MM.1S (cell line): ENCODE data around the gene RALY.
"Not testable (repeated sequence)": the region's sequence is repeated elsewhere in the genome, so short reads cannot be mapped to it uniquely, and the experiment has no call there.

Experiments used
- DNase-seq: peaks from one replicate; pipeline ENCODE4 v3.0.0-alpha.2; 2015
- H2AFZ ChIP-seq: fragments of 300-600 bp; sonication (generic); 2 replicates; pipeline ENCODE4 v1.6.0; 2016; ENCODE audit warnings: antibody characterized with exemption, low read length
- H3F3A ChIP-seq: fragments of 300-600 bp; sonication (generic); 2 replicates; pipeline ENCODE4 v1.6.1; 2016; ENCODE audit warnings: mild to moderate bottlenecking, antibody characterized with exemption, low read length, moderate library complexity, mixed read lengths; ENCODE audit not compliant: insufficient read depth
- H3K27ac ChIP-seq: fragments of 300-600 bp; sonication (generic); 2 replicates; pipeline ENCODE4 v1.5.1; 2016; ENCODE audit warnings: mild to moderate bottlenecking, low read length
- H3K27me3 ChIP-seq: fragments of 300-600 bp; sonication (generic); replicated peaks from 2 replicates; pipeline ENCODE4 v1.6.0; 2016; ENCODE audit warnings: low read length; ENCODE audit not compliant: insufficient read depth
- H3K36me3 ChIP-seq: fragments of 300-600 bp; sonication (generic); replicated peaks from 2 replicates; pipeline ENCODE4 v1.6.1; 2016; ENCODE audit warnings: mild to moderate bottlenecking, low read length, mixed read lengths; ENCODE audit not compliant: insufficient read depth
- H3K4me1 ChIP-seq: fragments of 300-600 bp; sonication (generic); 2 replicates; pipeline ENCODE4 v1.6.1; 2016; ENCODE audit warnings: low read length, mixed read lengths
- H3K4me2 ChIP-seq: fragments of 300-600 bp; sonication (generic); 2 replicates; pipeline ENCODE4 v1.6.0; 2016; ENCODE audit warnings: low read depth, low read length
- H3K4me3 ChIP-seq: fragments of 300-600 bp; sonication (generic); 2 replicates; pipeline ENCODE4 v1.5.1; 2016; ENCODE audit warnings: low read length, mixed read lengths
- H3K79me2 ChIP-seq: fragments of 300-600 bp; sonication (generic); 2 replicates; pipeline ENCODE4 v1.6.1; 2016; ENCODE audit warnings: mixed run types, low read length, mixed read lengths
- H3K9ac ChIP-seq: fragments of 300-600 bp; sonication (generic); 2 replicates; pipeline ENCODE4 v1.6.1; 2016; ENCODE audit warnings: low read length, mixed read lengths
- H3K9me2 ChIP-seq: fragments of 300-600 bp; sonication (generic); replicated peaks from 2 replicates; pipeline ENCODE4 v1.6.1; 2016; ENCODE audit warnings: mild to moderate bottlenecking, low read length, mixed read lengths; ENCODE audit not compliant: insufficient read depth
- H3K9me3 ChIP-seq: fragments of 300-600 bp; sonication (generic); replicated peaks from 2 replicates; pipeline ENCODE4 v1.6.1; 2016; ENCODE audit warnings: mild to moderate bottlenecking, low read length, mixed read lengths; ENCODE audit not compliant: insufficient read depth
- H4K20me1 ChIP-seq: fragments of 300-600 bp; sonication (generic); 2 replicates; pipeline ENCODE4 v1.6.1; 2016; ENCODE audit warnings: mild to moderate bottlenecking, low read length, moderate library complexity, mixed read lengths; ENCODE audit not compliant: insufficient read depth
- EZH2 ChIP-seq: fragments of 300-600 bp; sonication (generic); optimal IDR thresholded peaks from 2 replicates; pipeline ENCODE3; 2017; ENCODE audit warnings: low read depth, mild to moderate bottlenecking, antibody characterized with exemption, low read length, mixed read lengths
- EZH2phosphoT487 ChIP-seq: fragments of 300-600 bp; sonication (generic); IDR thresholded peaks from 2 replicates; pipeline ENCODE4 v1.6.1; 2018; ENCODE audit warnings: antibody characterized with exemption, low read length
- TF ChIP-seq, protein P1 (sequence below): fragments of 300-600 bp; sonication (generic); IDR thresholded peaks from 2 replicates; pipeline ENCODE4 v1.5.1; 2016; ENCODE audit warnings: antibody characterized with exemption, low read length, mixed read lengths

RALY gene

DNA sequence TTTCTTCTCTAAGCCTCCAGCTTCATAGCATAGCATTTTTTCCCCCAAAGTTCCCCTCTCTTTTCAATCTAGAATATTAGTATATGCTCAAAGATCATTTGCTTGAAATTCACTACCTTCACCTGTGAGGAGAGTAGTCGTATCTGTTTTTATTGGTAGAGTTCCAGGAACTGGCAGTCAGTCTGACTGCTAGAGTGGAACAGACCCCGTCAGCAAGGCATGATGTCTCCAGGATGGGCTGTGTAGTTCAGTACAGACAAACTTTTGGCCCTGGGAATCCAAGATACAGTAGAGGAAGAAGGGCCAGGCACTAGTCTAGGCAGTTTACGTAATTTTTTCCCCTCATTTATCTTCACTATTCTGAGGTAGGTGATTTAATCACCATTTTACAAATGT lies 29.1 kb downstream of the RALY start:
- H3K27me3 ChIP-seq, result no peaks in the 10 kb centered on the region
- DNase-seq, result no peak
- peak overlapping the region; percentile 80 for H3K27ac ChIP-seq
- H3K79me2 ChIP-seq, result peaks cover 99% of the 10 kb centered on the region
- TF ChIP-seq, protein P1, sequence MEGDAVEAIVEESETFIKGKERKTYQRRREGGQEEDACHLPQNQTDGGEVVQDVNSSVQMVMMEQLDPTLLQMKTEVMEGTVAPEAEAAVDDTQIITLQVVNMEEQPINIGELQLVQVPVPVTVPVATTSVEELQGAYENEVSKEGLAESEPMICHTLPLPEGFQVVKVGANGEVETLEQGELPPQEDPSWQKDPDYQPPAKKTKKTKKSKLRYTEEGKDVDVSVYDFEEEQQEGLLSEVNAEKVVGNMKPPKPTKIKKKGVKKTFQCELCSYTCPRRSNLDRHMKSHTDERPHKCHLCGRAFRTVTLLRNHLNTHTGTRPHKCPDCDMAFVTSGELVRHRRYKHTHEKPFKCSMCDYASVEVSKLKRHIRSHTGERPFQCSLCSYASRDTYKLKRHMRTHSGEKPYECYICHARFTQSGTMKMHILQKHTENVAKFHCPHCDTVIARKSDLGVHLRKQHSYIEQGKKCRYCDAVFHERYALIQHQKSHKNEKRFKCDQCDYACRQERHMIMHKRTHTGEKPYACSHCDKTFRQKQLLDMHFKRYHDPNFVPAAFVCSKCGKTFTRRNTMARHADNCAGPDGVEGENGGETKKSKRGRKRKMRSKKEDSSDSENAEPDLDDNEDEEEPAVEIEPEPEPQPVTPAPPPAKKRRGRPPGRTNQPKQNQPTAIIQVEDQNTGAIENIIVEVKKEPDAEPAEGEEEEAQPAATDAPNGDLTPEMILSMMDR, result no peak
- TF ChIP-seq EZH2 (no peak), EZH2phosphoT487 (no peak)
- peak overlapping the region; percentile 15 for H3K4me2 ChIP-seq
- H3K4me1 ChIP-seq, result peaks cover 65% of the 10 kb centered on the region
- H3F3A ChIP-seq, result peaks cover 39% of the 10 kb centered on the region
- H2AFZ ChIP-seq, result no peak overlapping the region
- H3K9me2 ChIP-seq, result no peaks in the 10 kb centered on the region
- H3K9ac ChIP-seq, result peak overlapping the region; percentile 15; the same call in 1 of the 2 replicates
- no peak overlapping the region for H3K4me3 ChIP-seq
- no peaks in the 10 kb centered on the region for H3K9me3 ChIP-seq
- no peaks in the 10 kb centered on the region for H3K36me3 ChIP-seq
- H4K20me1 ChIP-seq, result peaks cover 48% of the 10 kb centered on the region

- Histone ChIP-seq H3K4me3 (no peak overlapping the region), H3K27ac (peak overlapping the region; percentile 80; the same call in 1 of the 2 replicates), H3K4me2 (peak overlapping the region; percentile 18; the same call in 1 of the 2 replicates), H3K36me3 (no peaks in the 10 kb centered on the region), H3K27me3 (no peaks in the 10 kb centered on the region), H3F3A (peaks cover 38% of the 10 kb centered on the region), H3K79me2 (peaks cover 99% of the 10 kb centered on the region), H3K9me3 (no peaks in the 10 kb centered on the region), H3K9ac (no peak overlapping the region), H2AFZ (no peak overlapping the region), H4K20me1 (peaks cover 49% of the 10 kb centered on the region), H3K4me1 (peaks cover 55% of the 10 kb centered on the region), H3K9me2 (no peaks in the 10 kb centered on the region)
- DNase-seq, result no peak
- TF ChIP-seq EZH2phosphoT487 (no peak), EZH2 (no peak)
- TF ChIP-seq, protein P1, result no peak
Observed at GRCh38 chr20:34023937-34024722, 30.4 kb downstream of the RALY start.

- Histone ChIP-seq H3K27ac (peak overlapping the region; percentile 80; the same call in 1 of the 2 replicates), H3K4me3 (no peak overlapping the region), H4K20me1 (peaks cover 51% of the 10 kb centered on the region), H3K79me2 (peaks cover 98% of the 10 kb centered on the region), H3K4me2 (peak overlapping the region; percentile 18; the same call in 1 of the 2 replicates), H3K4me1 (peaks cover 51% of the 10 kb centered on the region), H3F3A (peaks cover 38% of the 10 kb centered on the region), H3K36me3 (no peaks in the 10 kb centered on the region), H3K9ac (no peak overlapping the region), H3K9me3 (no peaks in the 10 kb centered on the region), H3K27me3 (no peaks in the 10 kb centered on the region), H2AFZ (no peak overlapping the region), H3K9me2 (no peaks in the 10 kb centered on the region)
- TF ChIP-seq EZH2phosphoT487 (no peak), EZH2 (no peak)
- TF ChIP-seq, protein P1, result no peak
- DNase-seq, result peak; percentile 41
Observed at GRCh38 chr20:34024723-34025351, 31.1 kb downstream of the RALY start.

- Histone ChIP-seq H3F3A (peaks cover 14% of the 10 kb centered on the region; the same call in 1 of the 2 replicates), H3K79me2 (peaks cover 99% of the 10 kb centered on the region), H3K4me1 (peaks cover 25% of the 10 kb centered on the region), H4K20me1 (peaks cover 72% of the 10 kb centered on the region)
- not testable (repeated sequence) for H3K36me3 ChIP-seq, H3K4me3 ChIP-seq, H3K27ac ChIP-seq, H3K9me2 ChIP-seq, H3K9ac ChIP-seq, H3K27me3 ChIP-seq, DNase-seq, H2AFZ ChIP-seq, H3K4me2 ChIP-seq, H3K9me3 ChIP-seq
Observed at GRCh38 chr20:34028013-34028412, 34.3 kb downstream of the RALY start.
